Neural crest cell (in vitro differentiated cells): ENCODE results near the gene KRTAP4-4. TPM values are rescaled to one million over a fixed set of nuclear protein-coding genes. Genes with fewer than 3 reads are reported as not detected.
"Not testable (repeated sequence)": the region's sequence is repeated elsewhere in the genome, so short reads cannot be mapped to it uniquely, and the experiment has no call there.

Source experiments
- DNase-seq: peaks from one replicate; pipeline ENCODE4 v3.0.0; 2021; ENCODE audit warnings: low read depth, mixed read lengths, low spot score
- H3K27ac Mint-ChIP-seq: one replicate; pipeline ENCODE4 v1.8.0; 2021; ENCODE audit warnings: mild to moderate bottlenecking, mixed read lengths; ENCODE audit not compliant: unreplicated experiment
- H3K27me3 Mint-ChIP-seq: 2 replicates; pipeline ENCODE4 v1.8.0; 2021; ENCODE audit warnings: low read depth, mild to moderate bottlenecking, mixed read lengths
- H3K36me3 Mint-ChIP-seq: 2 replicates; pipeline ENCODE4 v1.8.0; 2021; ENCODE audit warnings: low read depth, mild to moderate bottlenecking, mixed read lengths
- H3K4me1 Mint-ChIP-seq: 2 replicates; pipeline ENCODE4 v1.8.0; 2021; ENCODE audit warnings: mixed read lengths
- H3K4me3 Mint-ChIP-seq: one replicate; pipeline ENCODE4 v1.8.0; 2021; ENCODE audit warnings: mild to moderate bottlenecking, mixed read lengths
- H3K9me3 Mint-ChIP-seq: 2 replicates; pipeline ENCODE4 v1.8.0; 2021; ENCODE audit warnings: mixed read lengths
- total RNA-seq: library from RNA; stranded (reverse); gene quantifications from 2 replicates; pipeline ENCODE4 v1.2.1, GENCODE V29; 2021
- TF ChIP-seq, protein P1 (sequence below): fragments of 200-600 bp; sonication (generic); conservative IDR thresholded peaks from 2 replicates; pipeline ENCODE4 v1.5.0; 2021; ENCODE audit warnings: antibody characterized with exemption, mild to moderate bottlenecking

KRTAP4-4 gene
- total RNA-seq, 1 donor from 2014 or later: not detected

- TF ChIP-seq, protein P1, sequence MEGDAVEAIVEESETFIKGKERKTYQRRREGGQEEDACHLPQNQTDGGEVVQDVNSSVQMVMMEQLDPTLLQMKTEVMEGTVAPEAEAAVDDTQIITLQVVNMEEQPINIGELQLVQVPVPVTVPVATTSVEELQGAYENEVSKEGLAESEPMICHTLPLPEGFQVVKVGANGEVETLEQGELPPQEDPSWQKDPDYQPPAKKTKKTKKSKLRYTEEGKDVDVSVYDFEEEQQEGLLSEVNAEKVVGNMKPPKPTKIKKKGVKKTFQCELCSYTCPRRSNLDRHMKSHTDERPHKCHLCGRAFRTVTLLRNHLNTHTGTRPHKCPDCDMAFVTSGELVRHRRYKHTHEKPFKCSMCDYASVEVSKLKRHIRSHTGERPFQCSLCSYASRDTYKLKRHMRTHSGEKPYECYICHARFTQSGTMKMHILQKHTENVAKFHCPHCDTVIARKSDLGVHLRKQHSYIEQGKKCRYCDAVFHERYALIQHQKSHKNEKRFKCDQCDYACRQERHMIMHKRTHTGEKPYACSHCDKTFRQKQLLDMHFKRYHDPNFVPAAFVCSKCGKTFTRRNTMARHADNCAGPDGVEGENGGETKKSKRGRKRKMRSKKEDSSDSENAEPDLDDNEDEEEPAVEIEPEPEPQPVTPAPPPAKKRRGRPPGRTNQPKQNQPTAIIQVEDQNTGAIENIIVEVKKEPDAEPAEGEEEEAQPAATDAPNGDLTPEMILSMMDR: no peak
- Mint-ChIP-seq H3K27ac (no peak overlapping the region), H3K27me3 (peaks cover 34% of the 10 kb centered on the region), H3K4me1 (no peaks in the 10 kb centered on the region), H3K9me3 (no peaks in the 10 kb centered on the region), H3K4me3 (no peak overlapping the region), H3K36me3 (no peaks in the 10 kb centered on the region)
- no peak for DNase-seq
Measured at GRCh38 chr17:41153856-41154255, 6.7 kb downstream of the KRTAP4-4 start.

DNA sequence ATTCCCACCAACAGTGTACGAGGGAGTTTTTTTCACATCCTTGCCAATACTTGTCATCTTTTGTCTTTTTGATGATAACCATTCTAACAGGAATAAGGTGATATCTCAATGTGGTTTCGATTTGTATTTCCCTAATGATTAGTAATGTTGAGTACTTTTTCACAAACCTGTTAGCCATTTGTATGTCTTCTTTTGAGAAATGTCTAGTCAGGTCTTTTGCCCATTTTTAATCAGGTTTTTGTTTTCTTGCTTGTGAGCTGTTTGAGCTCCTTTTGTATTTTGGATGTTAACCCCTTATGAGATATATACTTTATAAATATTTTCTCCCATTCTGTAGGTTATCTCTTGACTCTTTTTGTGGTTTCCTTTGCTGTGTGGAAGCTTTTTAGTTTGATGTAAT, 9.0 kb downstream of the KRTAP4-4 start:
- TF ChIP-seq, protein P1: no peak
- no peaks in the 10 kb centered on the region for H3K36me3 Mint-ChIP-seq
- no peak overlapping the region for H3K4me3 Mint-ChIP-seq
- H3K9me3 Mint-ChIP-seq: no peaks in the 10 kb centered on the region
- DNase-seq: no peak
- no peaks in the 10 kb centered on the region for H3K4me1 Mint-ChIP-seq
- no peak overlapping the region for H3K27ac Mint-ChIP-seq
- H3K27me3 Mint-ChIP-seq: peaks cover 36% of the 10 kb centered on the region

DNA sequence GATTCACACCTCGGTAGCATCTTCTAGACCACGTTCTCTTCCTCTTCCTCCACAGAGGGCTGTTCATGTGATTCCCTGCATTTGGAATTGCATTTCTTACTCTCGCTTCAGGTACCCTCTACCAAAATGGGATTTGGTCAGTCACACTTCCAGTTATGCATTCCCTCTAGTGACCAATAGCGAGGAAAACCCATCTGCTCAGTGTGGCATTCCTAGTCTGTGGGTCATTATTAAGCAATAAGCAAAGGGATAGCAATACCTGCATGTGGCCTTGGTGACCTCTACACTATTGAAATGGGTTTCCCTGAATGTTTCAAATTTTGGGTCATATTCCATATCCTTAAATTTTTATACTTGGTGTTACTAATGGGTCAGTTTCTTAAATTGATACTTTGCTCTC, 10.5 kb downstream of the KRTAP4-4 start:
- H3K27me3 Mint-ChIP-seq: peaks cover 32% of the 10 kb centered on the region
- TF ChIP-seq, protein P1: no peak
- no peak for DNase-seq
- no peaks in the 10 kb centered on the region for H3K9me3 Mint-ChIP-seq
- H3K27ac Mint-ChIP-seq: no peak overlapping the region
- no peaks in the 10 kb centered on the region for H3K4me1 Mint-ChIP-seq
- H3K4me3 Mint-ChIP-seq: no peak overlapping the region
- no peaks in the 10 kb centered on the region for H3K36me3 Mint-ChIP-seq

DNA sequence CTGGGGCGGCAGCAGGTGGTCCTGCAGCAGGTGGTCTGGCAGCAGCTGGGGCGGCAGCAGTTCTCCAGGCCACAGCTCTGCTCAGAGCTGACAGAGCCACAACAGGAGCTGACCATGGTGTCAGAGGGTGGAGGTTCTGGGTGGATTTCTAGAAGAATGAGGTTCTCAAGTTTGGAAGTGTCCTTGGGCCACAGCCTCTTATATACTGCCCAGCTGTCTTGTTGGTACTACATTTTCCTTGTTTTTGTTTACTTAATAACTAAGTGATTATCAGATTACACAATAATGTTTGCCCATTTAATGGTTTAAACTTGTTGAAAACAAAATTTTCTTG, 10.9 kb downstream of the KRTAP4-4 start, which contains the start of gene KRTAP4-5:
TSS of gene KRTAP4-5 (minus strand) at position 174 of the 334 bp plus-strand sequence. CDS start at position 116, 58 bp downstream.
- Mint-ChIP-seq H3K4me3 (no peak within 1 kb of the TSS), H3K27me3 (peaks cover 28% of the 10 kb centered on the region), H3K9me3 (no peaks in the 10 kb centered on the region), H3K4me1 (no peaks in the 10 kb centered on the region), H3K27ac (no peak within 1 kb of the TSS), H3K36me3 (no peaks in the 10 kb centered on the region)
- TF ChIP-seq, protein P1: no peak
- DNase-seq: no peak

- not testable (repeated sequence) for H3K27ac Mint-ChIP-seq, H3K4me1 Mint-ChIP-seq, H3K9me3 Mint-ChIP-seq, H3K36me3 Mint-ChIP-seq, H3K4me3 Mint-ChIP-seq, DNase-seq
- H3K27me3 Mint-ChIP-seq: peaks cover 26% of the 10 kb centered on the region
Measured at GRCh38 chr17:41148971-41149651, 11.4 kb downstream of the KRTAP4-4 start.

- no peak overlapping the region for H3K27ac Mint-ChIP-seq
- TF ChIP-seq, protein P1: no peak
- peaks cover 7% of the 10 kb centered on the region for H3K9me3 Mint-ChIP-seq
Measured at GRCh38 chr17:41147531-41148204, 12.9 kb downstream of the KRTAP4-4 start.

More at GRCh38 chr17:41147531-41148204, 12.9 kb downstream of the KRTAP4-4 start:
- Mint-ChIP-seq H3K27me3 (peaks cover 17% of the 10 kb centered on the region), H3K36me3 (peaks cover 4% of the 10 kb centered on the region), H3K4me3 (no peak overlapping the region), H3K4me1 (no peaks in the 10 kb centered on the region)
- no peak for DNase-seq
